ENCODE results near the gene YTHDC1. TPM values are rescaled to one million over a fixed set of nuclear protein-coding genes. Genes with fewer than 3 reads are reported as not detected.

Gene YTHDC1
- total and polyA plus RNA-seq, 2 of the 4 experiments (the other 2 are of a cell fraction), result 31.9 to 32.7 TPM

GRCh38 chr4:68383115-68383514, 33.2 kb upstream of the YTHDC1 start:
- in situ Hi-C loops (cut with MboI; ENCODE audit: low sequenced_read_pairs) (no loop called here), intact Hi-C loops (cut with micrococcal nuclease) (no loop called here), dilution Hi-C loops (cut with HindIII; ENCODE audit: low sequenced_read_pairs, unreplicated experiment) (no loop called here)
- Histone ChIP-seq H3K56ac (ENCODE audit: extremely low read depth, insufficient read depth, low read length) (no peak overlapping the region), H3K23ac (ENCODE audit: low read depth, low read length) (no peak overlapping the region), H3K14ac (replicated peaks; ENCODE audit: low read depth, low read length) (no peak overlapping the region), H3K9me1 (ENCODE audit: insufficient read depth, low read length) (no peaks in the 10 kb centered on the region), H4K8ac (ENCODE audit: low read depth in 2 of 2, low read length in 2 of 2) (no peak overlapping the region), H2BK15ac (ENCODE audit: low read depth, low read length) (no peak overlapping the region), H3K4me1 (ENCODE audit: control insufficient read depth, insufficient read depth, low read length) (peaks cover 4% of the 10 kb centered on the region; the same call in 1 of the 2 replicates), H4K91ac (ENCODE audit: insufficient read depth, low read depth, low read length) (no peak overlapping the region), H2BK120ac (ENCODE audit: low read depth, low read length) (no peak overlapping the region), H2AK5ac (ENCODE audit: low read depth, low read length) (no peak overlapping the region), H3K4me3 (ENCODE audit: insufficient read depth, low read depth, low read length) (no peak overlapping the region), H2AK9ac (replicated peaks; ENCODE audit: low read depth, low read length, poor library complexity) (no peak overlapping the region), H4K20me1 (ENCODE audit: insufficient read depth, low read length) (no peaks in the 10 kb centered on the region), H3K4ac (ENCODE audit: low read depth, low read length) (no peak overlapping the region), H3K9me3 (ENCODE audit: control insufficient read depth, insufficient read depth, low read length) (no peaks in the 10 kb centered on the region), H2BK20ac (ENCODE audit: low read depth, low read length) (no peak overlapping the region), H3K27ac (ENCODE audit: insufficient read depth, low read length) (no peak overlapping the region), H3K27me3 (ENCODE audit: control insufficient read depth, insufficient read depth, low read length) (peaks cover 2% of the 10 kb centered on the region; the same call in 1 of the 2 replicates), H3K36me3 (ENCODE audit: control insufficient read depth, insufficient read depth, low read length) (no peaks in the 10 kb centered on the region), H3K79me1 (ENCODE audit: low read depth in 1 of 2, low read length in 2 of 2) (no peaks in the 10 kb centered on the region), H3K18ac (ENCODE audit: low read depth, low read length) (no peak overlapping the region), H3K4me2 (ENCODE audit: low read depth, low read length) (no peak overlapping the region), H3K9ac (ENCODE audit: low read depth, low read length) (no peak overlapping the region), H2BK5ac (ENCODE audit: low read depth, low read length, poor library complexity, severe bottlenecking) (no peak overlapping the region), H2AFZ (replicated peaks; ENCODE audit: low read length, poor library complexity) (no peak overlapping the region), H4K5ac (ENCODE audit: low read depth, low read length) (no peak overlapping the region)
- POLR2A ChIA-PET (ENCODE audit: unreplicated experiment), result interaction anchor here (0.7 kb wide), 1 partner anchor 114 kb away, joined by 5 read pairs; no protein-coding TSS in a partner anchor
- TF ChIP-seq NFE2L2 (IDR thresholded peaks at IDR 0.05; ENCODE audit: low read depth, low read length) (no peak), MAZ (IDR thresholded peaks at IDR 0.05; ENCODE audit: borderline replicate concordance, low read depth, low read length) (no peak), USF2 (IDR thresholded peaks at IDR 0.05; ENCODE audit: low read depth, low read length) (no peak), CEBPB (IDR thresholded peaks at IDR 0.05; ENCODE audit: low read depth, low read length) (no peak), MAFK (IDR thresholded peaks at IDR 0.05; ENCODE audit: low read depth, low read length) (no peak), RCOR1 (IDR thresholded peaks at IDR 0.05; ENCODE audit: insufficient replicate concordance, low read length) (no peak), CHD1 (IDR thresholded peaks at IDR 0.05; ENCODE audit: low read depth, low read length) (no peak), FOS (IDR thresholded peaks at IDR 0.05; ENCODE audit: low read depth, low read length) (no peak), CTCF (conservative IDR thresholded peaks at IDR 0.05; ENCODE audit: low read depth, low read length) (no peak), ELK1 (IDR thresholded peaks at IDR 0.05; ENCODE audit: borderline replicate concordance, low read depth, low read length) (no peak), MXI1 (IDR thresholded peaks at IDR 0.05; ENCODE audit: borderline replicate concordance, low read depth, low read length) (no peak), SMC3 (IDR thresholded peaks at IDR 0.05; ENCODE audit: low read depth, low read length) (no peak), RFX5 (IDR thresholded peaks at IDR 0.05; ENCODE audit: low read depth, low read length) (no peak)
- WGBS, 2 experiments (ENCODE audit: extremely low coverage in 2 of 2, insufficient read length in 1 of 2), result no CpG with 5 or more reads among the region's 3 CpGs
- DNase-seq, result no peak
- CTCF ChIA-PET, result interaction anchor here (1.0 kb wide), 1 partner anchor 111 kb away, joined by 3 read pairs; no protein-coding TSS in a partner anchor
- BruUV-seq (replicated peaks), result no TSS peak
- no peak for ATAC-seq (ENCODE audit: low read depth)

Data from IMR-90 (cell line).